HG02840 (cell line): ENCODE results near the gene SH3RF3.

Source experiments
- ATAC-seq: cut with Tn5 transposase; IDR thresholded peaks from one replicate; pipeline ENCODE4 v1.9.1; 2021; ENCODE audit warnings: mild to moderate bottlenecking, moderate library complexity, moderate number of reproducible peaks; ENCODE audit not compliant: unreplicated experiment, low FRiP score

SH3RF3 gene

GRCh38 chr2:109136542-109136941 lies 7.5 kb downstream of the SH3RF3 start:
- ATAC-seq: no peak

- ATAC-seq: no peak
Observed at GRCh38 chr2:109137616-109138015, 8.6 kb downstream of the SH3RF3 start.

GRCh38 chr2:109138449-109138848 lies 9.4 kb downstream of the SH3RF3 start:
- ATAC-seq: no peak

GRCh38 chr2:109139002-109139401 lies 10.0 kb downstream of the SH3RF3 start:
- no peak for ATAC-seq

GRCh38 chr2:109139865-109140396 lies 10.9 kb downstream of the SH3RF3 start:
- no peak for ATAC-seq

- no peak for ATAC-seq
Observed at GRCh38 chr2:109141006-109141600, 12.1 kb downstream of the SH3RF3 start.

GRCh38 chr2:109141727-109142283 lies 12.8 kb downstream of the SH3RF3 start:
- ATAC-seq: no peak

GRCh38 chr2:109142416-109143210 lies 13.6 kb downstream of the SH3RF3 start:
- no peak for ATAC-seq

GRCh38 chr2:109143214-109144187 lies 14.5 kb downstream of the SH3RF3 start:
- ATAC-seq: no peak

- ATAC-seq: no peak
Observed at GRCh38 chr2:109144271-109144670, 15.3 kb downstream of the SH3RF3 start.

- no peak for ATAC-seq
Observed at GRCh38 chr2:109144721-109145120, 15.7 kb downstream of the SH3RF3 start.

GRCh38 chr2:109145286-109145685 lies 16.3 kb downstream of the SH3RF3 start:
- no peak for ATAC-seq

- ATAC-seq: no peak
Observed at GRCh38 chr2:109147405-109147804, 18.4 kb downstream of the SH3RF3 start.

GRCh38 chr2:109148117-109148746 lies 19.2 kb downstream of the SH3RF3 start:
- ATAC-seq: no peak

- no peak for ATAC-seq
Observed at GRCh38 chr2:109148991-109149645, 20.1 kb downstream of the SH3RF3 start.

GRCh38 chr2:109150559-109150958 lies 21.6 kb downstream of the SH3RF3 start:
- ATAC-seq: no peak

- no peak for ATAC-seq
Observed at GRCh38 chr2:109151519-109151918, 22.5 kb downstream of the SH3RF3 start.

GRCh38 chr2:109153005-109153784 lies 24.2 kb downstream of the SH3RF3 start:
- no peak for ATAC-seq

- ATAC-seq: no peak
Observed at GRCh38 chr2:109153807-109154206, 24.8 kb downstream of the SH3RF3 start.
